ENCODE measurements around the gene TRERF1.

DNA sequence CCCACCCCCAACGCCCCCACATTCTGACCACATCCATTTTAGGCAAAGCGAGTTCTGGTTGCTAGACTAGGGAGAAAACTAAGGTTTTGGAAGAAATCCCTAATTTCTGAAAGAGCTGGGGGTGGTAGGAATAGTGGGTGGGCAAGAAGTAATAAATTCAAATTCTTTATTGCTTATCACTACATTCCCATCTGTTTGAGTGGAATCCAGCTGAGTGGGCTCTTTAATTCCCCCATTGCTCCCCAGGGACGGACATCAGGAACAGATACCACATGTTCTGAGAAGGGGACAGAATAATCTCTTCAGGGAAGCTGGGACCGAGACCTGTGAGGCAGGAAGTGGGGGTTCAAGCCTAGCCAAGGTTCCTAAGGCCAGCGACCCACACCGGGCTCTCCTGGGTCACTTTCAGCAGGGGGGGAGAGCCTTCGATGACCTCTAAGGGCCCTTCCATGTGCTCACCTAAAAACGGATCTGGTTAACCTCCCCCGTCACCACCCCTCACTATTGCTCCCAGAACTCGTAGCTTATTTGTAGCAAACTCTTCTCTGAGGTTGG, 191.8 kb downstream of the TRERF1 start:
- TF ChIP-seq, protein P1, sequence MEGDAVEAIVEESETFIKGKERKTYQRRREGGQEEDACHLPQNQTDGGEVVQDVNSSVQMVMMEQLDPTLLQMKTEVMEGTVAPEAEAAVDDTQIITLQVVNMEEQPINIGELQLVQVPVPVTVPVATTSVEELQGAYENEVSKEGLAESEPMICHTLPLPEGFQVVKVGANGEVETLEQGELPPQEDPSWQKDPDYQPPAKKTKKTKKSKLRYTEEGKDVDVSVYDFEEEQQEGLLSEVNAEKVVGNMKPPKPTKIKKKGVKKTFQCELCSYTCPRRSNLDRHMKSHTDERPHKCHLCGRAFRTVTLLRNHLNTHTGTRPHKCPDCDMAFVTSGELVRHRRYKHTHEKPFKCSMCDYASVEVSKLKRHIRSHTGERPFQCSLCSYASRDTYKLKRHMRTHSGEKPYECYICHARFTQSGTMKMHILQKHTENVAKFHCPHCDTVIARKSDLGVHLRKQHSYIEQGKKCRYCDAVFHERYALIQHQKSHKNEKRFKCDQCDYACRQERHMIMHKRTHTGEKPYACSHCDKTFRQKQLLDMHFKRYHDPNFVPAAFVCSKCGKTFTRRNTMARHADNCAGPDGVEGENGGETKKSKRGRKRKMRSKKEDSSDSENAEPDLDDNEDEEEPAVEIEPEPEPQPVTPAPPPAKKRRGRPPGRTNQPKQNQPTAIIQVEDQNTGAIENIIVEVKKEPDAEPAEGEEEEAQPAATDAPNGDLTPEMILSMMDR (IDR thresholded peaks at IDR 0.05; ENCODE audit: poor library complexity) = no peak
- TF ChIP-seq EZH2 (IDR thresholded peaks at IDR 0.05; ENCODE audit: borderline replicate concordance) = no peak
